Keratinocyte (primary cell): ENCODE results near the gene DPPA3. TPM values are rescaled to one million over a fixed set of nuclear protein-coding genes. Genes with fewer than 3 reads are reported as not detected.

Experiments used
- DNase-seq: peaks from one replicate; pipeline ENCODE4 v3.0.0-alpha.2; 2011; ENCODE audit warnings: low read depth, missing footprints, low spot score
- FAIRE-seq: peaks from 2 replicates; lab custom pipeline; 2011; peaks lifted over from hg19 to GRCh38; lab: Jason Lieb, UNC
- H2AFZ ChIP-seq: 2 replicates; pipeline ENCODE4 v1.6.0; 2012; ENCODE audit warnings: low read length, control low read depth, inconsistent platforms; ENCODE audit not compliant: control insufficient read depth
- H3K27ac ChIP-seq: 2 replicates; pipeline ENCODE4 v1.5.1; 2011; ENCODE audit warnings: low read length; ENCODE audit not compliant: control insufficient read depth, insufficient read depth
- H3K27me3 ChIP-seq: 3 replicates; pipeline ENCODE4 v1.6.0; 2011; ENCODE audit warnings: low read length; ENCODE audit not compliant: control insufficient read depth, insufficient read depth; ENCODE audit errors: extremely low read depth
- H3K36me3 ChIP-seq, 2 experiments: 2 replicates in 1 of 2; 3 replicates in 1 of 2; pipeline ENCODE4 v1.5.1; 2011; ENCODE audit warnings: low read length in 2 of 2, mild to moderate bottlenecking in 1 of 2; ENCODE audit not compliant: control insufficient read depth in 2 of 2, insufficient read depth in 2 of 2; ENCODE audit errors: extremely low read depth in 1 of 2
- H3K4me1 ChIP-seq: 3 replicates; pipeline ENCODE4 v1.5.1; 2011; ENCODE audit warnings: low read length; ENCODE audit not compliant: control insufficient read depth, insufficient read depth; ENCODE audit errors: extremely low read depth
- H3K4me2 ChIP-seq: 3 replicates; pipeline ENCODE4 v1.6.0; 2011; ENCODE audit warnings: low read depth, low read length; ENCODE audit not compliant: control insufficient read depth, insufficient read depth; ENCODE audit errors: extremely low read depth
- H3K4me3 ChIP-seq, 3 experiments: fragments of 200-600 bp in 1 of 3; sonication (generic) in 1 of 3; 2 replicates in 2 of 3; 3 replicates in 1 of 3; pipeline ENCODE4 v1.5.1; 2011 to 2016; ENCODE audit warnings: low read length in 3 of 3, mild to moderate bottlenecking in 3 of 3, control low read depth in 2 of 3, inconsistent platforms in 1 of 3, low read depth in 1 of 3, mixed read lengths in 1 of 3, mixed run types in 1 of 3, moderate library complexity in 1 of 3; ENCODE audit not compliant: control insufficient read depth in 2 of 3, insufficient read depth in 2 of 3; ENCODE audit errors: extremely low read depth in 1 of 3
- H3K79me2 ChIP-seq: 2 replicates; pipeline ENCODE4 v1.6.0; 2012; ENCODE audit warnings: low read length; ENCODE audit not compliant: control insufficient read depth, insufficient read depth
- H3K9ac ChIP-seq: 3 replicates; pipeline ENCODE4 v1.6.0; 2011; ENCODE audit warnings: low read length; ENCODE audit not compliant: control insufficient read depth, insufficient read depth; ENCODE audit errors: extremely low read depth
- H3K9me1 ChIP-seq: 3 replicates; pipeline ENCODE4 v1.6.0; 2011; ENCODE audit warnings: low read length; ENCODE audit not compliant: control insufficient read depth, insufficient read depth; ENCODE audit errors: extremely low read depth
- H3K9me3 ChIP-seq: 2 replicates; pipeline ENCODE4 v1.5.1; 2012; ENCODE audit warnings: low read depth, low read length; ENCODE audit not compliant: control insufficient read depth
- H4K20me1 ChIP-seq: 3 replicates; pipeline ENCODE4 v1.6.0; 2011; ENCODE audit warnings: low read length; ENCODE audit not compliant: control insufficient read depth, insufficient read depth; ENCODE audit errors: extremely low read depth
- EZH2 ChIP-seq: IDR thresholded peaks from one replicate; pipeline ENCODE4 v1.6.1; 2012; ENCODE audit warnings: inconsistent platforms, mild to moderate bottlenecking, low read length, moderate library complexity
- dilution Hi-C: fragments of 300-500 bp; cut with MboI; formaldehyde crosslinking; loops from one replicate; pipeline ENCODE4 v1.7.0; 2020; ENCODE audit warnings: low sequenced_read_pairs; ENCODE audit not compliant: extremely low pct_ligation_motif_present
- polyA plus RNA-seq, 5 experiments: library from polyadenylated mRNA; depleted of rRNA in 3 of 5; stranded (reverse) in 3 of 5; stranded (forward) in 1 of 5; unstranded in 1 of 5; fragments of >200 nt; gene quantifications; 1 replicate in 1 of 5; 2 replicates in 3 of 5; 3 replicates in 1 of 5; pipeline versions ENCODE4 v1.2.1 to v1.2.3, GENCODE V29; 2011 to 2012; ENCODE audit warnings: missing spikeins in 2 of 5, low read depth in 1 of 5, low replicate concordance in 1 of 5
- TF ChIP-seq, protein P1 (sequence below), 3 experiments: IDR thresholded peaks in 1 of 3; conservative IDR thresholded peaks in 1 of 3; optimal IDR thresholded peaks in 1 of 3; 2 replicates in 2 of 3; 3 replicates in 1 of 3; pipeline versions ENCODE3 to v1.5.1; 2011; ENCODE audit warnings: low read length in 3 of 3, mild to moderate bottlenecking in 3 of 3, moderate library complexity in 2 of 3, control low read depth in 1 of 3, inconsistent platforms in 1 of 3; ENCODE audit not compliant: insufficient read depth in 2 of 3; ENCODE audit errors: extremely low read depth in 1 of 3

DPPA3 gene
- polyA plus RNA-seq, 1 donor (not counting 4 experiments of a cell fraction or from before 2014, with no cell fraction given), result not detected

DNA sequence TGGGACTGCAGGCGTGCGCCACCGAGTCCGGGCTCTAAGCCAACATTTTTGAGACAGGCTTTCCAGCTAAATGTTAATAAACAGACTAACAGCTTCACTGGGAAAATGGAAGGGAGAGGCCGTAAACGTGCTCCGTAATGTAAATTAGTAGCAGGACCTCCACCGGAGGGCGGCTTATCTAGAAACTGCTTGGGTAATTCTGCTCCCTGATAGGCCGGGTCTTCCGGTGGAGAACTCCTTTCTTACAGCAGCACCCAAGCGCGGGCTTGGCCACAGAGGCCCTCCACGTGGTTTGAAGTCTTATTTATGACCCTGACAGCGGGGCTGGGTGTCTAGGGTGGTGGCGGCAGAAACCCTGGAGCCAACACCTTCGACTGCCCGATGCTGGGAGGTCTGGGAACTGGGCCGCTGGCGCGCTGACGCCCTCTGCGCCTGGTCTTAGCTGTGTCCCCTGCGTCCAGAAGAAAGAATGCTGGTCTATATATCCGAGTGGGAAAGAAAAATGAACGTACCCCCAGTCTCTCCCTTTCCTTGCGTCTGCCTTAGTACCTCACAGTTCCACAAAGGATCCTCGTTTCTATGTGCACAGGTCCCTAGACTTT is 1.7 kb downstream of the DPPA3 start:
- no peaks in the 10 kb centered on the region for H3K36me3 ChIP-seq
- FAIRE-seq (no peak), DNase-seq (no peak)
- no peak overlapping the region for H2AFZ ChIP-seq
- H3K79me2 ChIP-seq, result no peaks in the 10 kb centered on the region
- no peak overlapping the region for H3K27ac ChIP-seq
- no peaks in the 10 kb centered on the region for H4K20me1 ChIP-seq
- no peaks in the 10 kb centered on the region for H3K9me1 ChIP-seq
- no peak overlapping the region for H3K4me2 ChIP-seq
- H3K9ac ChIP-seq, result no peak overlapping the region
- no peaks in the 10 kb centered on the region for H3K27me3 ChIP-seq
- H3K4me1 ChIP-seq, result no peaks in the 10 kb centered on the region
- no peaks in the 10 kb centered on the region for H3K9me3 ChIP-seq
- dilution Hi-C loops, result no loop called here
- TF ChIP-seq, protein P1, sequence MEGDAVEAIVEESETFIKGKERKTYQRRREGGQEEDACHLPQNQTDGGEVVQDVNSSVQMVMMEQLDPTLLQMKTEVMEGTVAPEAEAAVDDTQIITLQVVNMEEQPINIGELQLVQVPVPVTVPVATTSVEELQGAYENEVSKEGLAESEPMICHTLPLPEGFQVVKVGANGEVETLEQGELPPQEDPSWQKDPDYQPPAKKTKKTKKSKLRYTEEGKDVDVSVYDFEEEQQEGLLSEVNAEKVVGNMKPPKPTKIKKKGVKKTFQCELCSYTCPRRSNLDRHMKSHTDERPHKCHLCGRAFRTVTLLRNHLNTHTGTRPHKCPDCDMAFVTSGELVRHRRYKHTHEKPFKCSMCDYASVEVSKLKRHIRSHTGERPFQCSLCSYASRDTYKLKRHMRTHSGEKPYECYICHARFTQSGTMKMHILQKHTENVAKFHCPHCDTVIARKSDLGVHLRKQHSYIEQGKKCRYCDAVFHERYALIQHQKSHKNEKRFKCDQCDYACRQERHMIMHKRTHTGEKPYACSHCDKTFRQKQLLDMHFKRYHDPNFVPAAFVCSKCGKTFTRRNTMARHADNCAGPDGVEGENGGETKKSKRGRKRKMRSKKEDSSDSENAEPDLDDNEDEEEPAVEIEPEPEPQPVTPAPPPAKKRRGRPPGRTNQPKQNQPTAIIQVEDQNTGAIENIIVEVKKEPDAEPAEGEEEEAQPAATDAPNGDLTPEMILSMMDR (optimal IDR thresholded peaks at IDR 0.05 in 1 of 3, IDR thresholded peaks at IDR 0.05 in 1 of 3, conservative IDR thresholded peaks at IDR 0.05 in 1 of 3; ENCODE audit: extremely low read depth in 1 of 3, insufficient read depth in 2 of 3, low read length in 3 of 3), result no peak
- TF ChIP-seq EZH2, result no peak
- H3K4me3 ChIP-seq, result no peak overlapping the region

DNA sequence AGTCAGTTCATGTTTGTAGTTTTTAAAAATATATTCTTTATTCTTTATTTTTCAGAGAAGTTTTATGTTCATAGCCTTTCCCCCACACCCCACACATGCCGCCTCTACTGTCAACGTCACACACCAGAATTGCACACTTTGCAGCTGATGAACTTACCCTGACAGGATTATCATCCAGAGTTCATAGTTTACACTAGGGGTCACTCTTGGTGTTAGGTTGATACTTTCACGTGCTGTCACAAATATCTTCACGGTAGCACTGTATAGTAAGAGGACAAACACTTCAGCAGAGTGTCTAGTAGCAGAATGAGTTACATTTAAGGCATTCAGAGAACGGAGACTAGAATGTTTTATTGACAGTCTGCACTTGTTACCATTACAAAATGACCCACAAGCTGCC is 5.1 kb downstream of the DPPA3 start:
- no peak overlapping the region for H3K4me3 ChIP-seq
- no peaks in the 10 kb centered on the region for H3K9me1 ChIP-seq
- H2AFZ ChIP-seq, result no peak overlapping the region
- TF ChIP-seq EZH2, result no peak
- TF ChIP-seq, protein P1 (optimal IDR thresholded peaks at IDR 0.05 in 1 of 3, IDR thresholded peaks at IDR 0.05 in 1 of 3, conservative IDR thresholded peaks at IDR 0.05 in 1 of 3; ENCODE audit: extremely low read depth in 1 of 3, insufficient read depth in 2 of 3, low read length in 3 of 3), result peak in 1 of 3 experiments; percentile 28
- H3K9me3 ChIP-seq, result no peaks in the 10 kb centered on the region
- H3K79me2 ChIP-seq, result no peaks in the 10 kb centered on the region
- FAIRE-seq (no peak), DNase-seq (no peak)
- no peaks in the 10 kb centered on the region for H3K36me3 ChIP-seq
- H3K9ac ChIP-seq, result no peak overlapping the region
- no peaks in the 10 kb centered on the region for H3K4me1 ChIP-seq
- no peak overlapping the region for H3K4me2 ChIP-seq
- dilution Hi-C loops, result loop anchor here (5.0 kb wide), 1 partner anchor 86 kb away; no protein-coding TSS in a partner anchor
- no peaks in the 10 kb centered on the region for H3K27me3 ChIP-seq
- H4K20me1 ChIP-seq, result no peaks in the 10 kb centered on the region
- no peak overlapping the region for H3K27ac ChIP-seq
